HEK293 (cell line): ENCODE data around the gene CASK.

Experiments used
- BCL11A ChIP-seq: fragments of 450-650 bp; formaldehyde crosslinking; IDR thresholded peaks from 2 replicates; pipeline ENCODE4 v1.5.1; 2016; ENCODE audit warnings: low read depth, missing biosample characterization, missing genetic modification characterization
- HOXA7 ChIP-seq: sonication (generic); formaldehyde crosslinking; IDR thresholded peaks from 2 replicates; pipeline ENCODE4 v1.8.1; 2022; ENCODE audit warnings: missing genetic modification reagents, borderline replicate concordance
- KLF1 ChIP-seq: fragments of 450-650 bp; formaldehyde crosslinking; IDR thresholded peaks from 2 replicates; pipeline ENCODE4 v1.5.1; 2016; ENCODE audit warnings: missing biosample characterization, missing genetic modification characterization
- ZFHX2 ChIP-seq: fragments of 450-650 bp; formaldehyde crosslinking; conservative IDR thresholded peaks from 2 replicates; pipeline ENCODE4 v1.5.1; 2016; ENCODE audit warnings: missing biosample characterization, missing genetic modification characterization
- ZNF221 ChIP-seq: fragments of 450-650 bp; formaldehyde crosslinking; IDR thresholded peaks from 2 replicates; pipeline ENCODE4 v1.5.1; 2017; ENCODE audit warnings: missing biosample characterization, missing genetic modification characterization, borderline replicate concordance
- ZNF239 ChIP-seq: fragments of 450-650 bp; formaldehyde crosslinking; IDR thresholded peaks from 2 replicates; pipeline ENCODE4 v1.5.1; 2016; ENCODE audit warnings: missing biosample characterization, missing genetic modification characterization
- ZNF24 ChIP-seq: fragments of 450-650 bp; formaldehyde crosslinking; IDR thresholded peaks from 2 replicates; pipeline ENCODE4 v1.5.1; 2016; ENCODE audit warnings: missing biosample characterization, missing genetic modification characterization
- ZNF776 ChIP-seq: fragments of 450-650 bp; formaldehyde crosslinking; IDR thresholded peaks from 2 replicates; pipeline ENCODE4 v1.5.0; 2017; ENCODE audit warnings: missing biosample characterization, missing genetic modification characterization, borderline replicate concordance
- TF ChIP-seq, protein P1 (sequence below): fragments of 450-650 bp; formaldehyde crosslinking; IDR thresholded peaks from 2 replicates; pipeline ENCODE4 v1.5.1; 2016; ENCODE audit warnings: missing biosample characterization, missing genetic modification characterization
- TF ChIP-seq, protein P2 (sequence below): fragments of 450-650 bp; formaldehyde crosslinking; IDR thresholded peaks from 2 replicates; pipeline ENCODE4 v1.5.1; 2016; ENCODE audit warnings: missing biosample characterization, missing genetic modification characterization
- TF ChIP-seq, protein P3 (sequence below): fragments of 450-650 bp; formaldehyde crosslinking; IDR thresholded peaks from 2 replicates; pipeline ENCODE4 v1.5.1; 2016; ENCODE audit warnings: missing biosample characterization, missing genetic modification characterization
- TF ChIP-seq, protein P4 (sequence below): fragments of 450-650 bp; formaldehyde crosslinking; IDR thresholded peaks from 2 replicates; pipeline ENCODE4 v1.5.1; 2016; ENCODE audit warnings: missing biosample characterization, missing genetic modification characterization
- TF ChIP-seq, protein P5 (sequence below): fragments of 450-650 bp; formaldehyde crosslinking; IDR thresholded peaks from 2 replicates; pipeline ENCODE4 v1.5.1; 2016; ENCODE audit warnings: missing biosample characterization, missing genetic modification characterization

DNA sequence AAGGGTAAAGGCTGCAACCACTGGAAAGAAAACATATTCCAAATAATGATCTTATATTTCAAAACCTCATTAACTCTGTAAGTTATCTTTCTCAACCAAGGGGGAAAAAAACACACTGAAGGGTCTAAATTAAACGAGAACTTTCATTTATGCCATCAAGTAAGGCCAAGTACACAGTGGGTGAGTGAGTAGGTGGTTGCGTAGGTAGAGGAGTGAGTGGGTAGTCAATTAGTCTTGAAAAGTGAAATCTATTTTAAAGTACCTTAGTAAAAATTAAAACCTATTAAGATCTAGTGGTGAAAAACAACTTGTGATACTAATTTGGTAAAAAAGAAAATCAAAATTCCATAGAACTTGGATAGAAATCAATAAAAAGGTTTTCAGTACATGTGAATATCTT, 3.5 kb downstream of the CASK start:
- TF ChIP-seq ZNF239 (tag by site-specific recombination), result no peak
- TF ChIP-seq, protein P1, sequence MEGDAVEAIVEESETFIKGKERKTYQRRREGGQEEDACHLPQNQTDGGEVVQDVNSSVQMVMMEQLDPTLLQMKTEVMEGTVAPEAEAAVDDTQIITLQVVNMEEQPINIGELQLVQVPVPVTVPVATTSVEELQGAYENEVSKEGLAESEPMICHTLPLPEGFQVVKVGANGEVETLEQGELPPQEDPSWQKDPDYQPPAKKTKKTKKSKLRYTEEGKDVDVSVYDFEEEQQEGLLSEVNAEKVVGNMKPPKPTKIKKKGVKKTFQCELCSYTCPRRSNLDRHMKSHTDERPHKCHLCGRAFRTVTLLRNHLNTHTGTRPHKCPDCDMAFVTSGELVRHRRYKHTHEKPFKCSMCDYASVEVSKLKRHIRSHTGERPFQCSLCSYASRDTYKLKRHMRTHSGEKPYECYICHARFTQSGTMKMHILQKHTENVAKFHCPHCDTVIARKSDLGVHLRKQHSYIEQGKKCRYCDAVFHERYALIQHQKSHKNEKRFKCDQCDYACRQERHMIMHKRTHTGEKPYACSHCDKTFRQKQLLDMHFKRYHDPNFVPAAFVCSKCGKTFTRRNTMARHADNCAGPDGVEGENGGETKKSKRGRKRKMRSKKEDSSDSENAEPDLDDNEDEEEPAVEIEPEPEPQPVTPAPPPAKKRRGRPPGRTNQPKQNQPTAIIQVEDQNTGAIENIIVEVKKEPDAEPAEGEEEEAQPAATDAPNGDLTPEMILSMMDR (tag by site-specific recombination), result no peak
- no peak for TF ChIP-seq ZNF221 (tag by site-specific recombination)
- TF ChIP-seq, protein P2, sequence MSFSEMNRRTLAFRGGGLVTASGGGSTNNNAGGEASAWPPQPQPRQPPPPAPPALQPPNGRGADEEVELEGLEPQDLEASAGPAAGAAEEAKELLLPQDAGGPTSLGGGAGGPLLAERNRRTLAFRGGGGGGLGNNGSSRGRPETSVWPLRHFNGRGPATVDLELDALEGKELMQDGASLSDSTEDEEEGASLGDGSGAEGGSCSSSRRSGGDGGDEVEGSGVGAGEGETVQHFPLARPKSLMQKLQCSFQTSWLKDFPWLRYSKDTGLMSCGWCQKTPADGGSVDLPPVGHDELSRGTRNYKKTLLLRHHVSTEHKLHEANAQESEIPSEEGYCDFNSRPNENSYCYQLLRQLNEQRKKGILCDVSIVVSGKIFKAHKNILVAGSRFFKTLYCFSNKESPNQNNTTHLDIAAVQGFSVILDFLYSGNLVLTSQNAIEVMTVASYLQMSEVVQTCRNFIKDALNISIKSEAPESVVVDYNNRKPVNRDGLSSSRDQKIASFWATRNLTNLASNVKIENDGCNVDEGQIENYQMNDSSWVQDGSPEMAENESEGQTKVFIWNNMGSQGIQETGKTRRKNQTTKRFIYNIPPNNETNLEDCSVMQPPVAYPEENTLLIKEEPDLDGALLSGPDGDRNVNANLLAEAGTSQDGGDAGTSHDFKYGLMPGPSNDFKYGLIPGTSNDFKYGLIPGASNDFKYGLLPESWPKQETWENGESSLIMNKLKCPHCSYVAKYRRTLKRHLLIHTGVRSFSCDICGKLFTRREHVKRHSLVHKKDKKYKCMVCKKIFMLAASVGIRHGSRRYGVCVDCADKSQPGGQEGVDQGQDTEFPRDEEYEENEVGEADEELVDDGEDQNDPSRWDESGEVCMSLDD (tag by site-specific recombination), result no peak
- no peak for TF ChIP-seq ZNF24 (tag by site-specific recombination)
- TF ChIP-seq, protein P3, sequence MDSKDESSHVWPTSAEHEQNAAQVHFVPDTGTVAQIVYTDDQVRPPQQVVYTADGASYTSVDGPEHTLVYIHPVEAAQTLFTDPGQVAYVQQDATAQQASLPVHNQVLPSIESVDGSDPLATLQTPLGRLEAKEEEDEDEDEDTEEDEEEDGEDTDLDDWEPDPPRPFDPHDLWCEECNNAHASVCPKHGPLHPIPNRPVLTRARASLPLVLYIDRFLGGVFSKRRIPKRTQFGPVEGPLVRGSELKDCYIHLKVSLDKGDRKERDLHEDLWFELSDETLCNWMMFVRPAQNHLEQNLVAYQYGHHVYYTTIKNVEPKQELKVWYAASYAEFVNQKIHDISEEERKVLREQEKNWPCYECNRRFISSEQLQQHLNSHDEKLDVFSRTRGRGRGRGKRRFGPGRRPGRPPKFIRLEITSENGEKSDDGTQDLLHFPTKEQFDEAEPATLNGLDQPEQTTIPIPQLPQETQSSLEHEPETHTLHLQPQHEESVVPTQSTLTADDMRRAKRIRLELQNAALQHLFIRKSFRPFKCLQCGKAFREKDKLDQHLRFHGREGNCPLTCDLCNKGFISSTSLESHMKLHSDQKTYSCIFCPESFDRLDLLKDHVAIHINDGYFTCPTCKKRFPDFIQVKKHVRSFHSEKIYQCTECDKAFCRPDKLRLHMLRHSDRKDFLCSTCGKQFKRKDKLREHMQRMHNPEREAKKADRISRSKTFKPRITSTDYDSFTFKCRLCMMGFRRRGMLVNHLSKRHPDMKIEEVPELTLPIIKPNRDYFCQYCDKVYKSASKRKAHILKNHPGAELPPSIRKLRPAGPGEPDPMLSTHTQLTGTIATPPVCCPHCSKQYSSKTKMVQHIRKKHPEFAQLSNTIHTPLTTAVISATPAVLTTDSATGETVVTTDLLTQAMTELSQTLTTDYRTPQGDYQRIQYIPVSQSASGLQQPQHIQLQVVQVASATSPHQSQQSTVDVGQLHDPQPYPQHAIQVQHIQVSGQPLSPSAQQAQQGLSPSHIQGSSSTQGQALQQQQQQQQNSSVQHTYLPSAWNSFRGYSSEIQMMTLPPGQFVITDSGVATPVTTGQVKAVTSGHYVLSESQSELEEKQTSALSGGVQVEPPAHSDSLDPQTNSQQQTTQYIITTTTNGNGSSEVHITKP, result no peak
- TF ChIP-seq ZNF776 (tag by site-specific recombination), result no peak
- peak; percentile 93 for TF ChIP-seq ZFHX2
- TF ChIP-seq BCL11A (tag by site-specific recombination), result no peak
- TF ChIP-seq, protein P4, sequence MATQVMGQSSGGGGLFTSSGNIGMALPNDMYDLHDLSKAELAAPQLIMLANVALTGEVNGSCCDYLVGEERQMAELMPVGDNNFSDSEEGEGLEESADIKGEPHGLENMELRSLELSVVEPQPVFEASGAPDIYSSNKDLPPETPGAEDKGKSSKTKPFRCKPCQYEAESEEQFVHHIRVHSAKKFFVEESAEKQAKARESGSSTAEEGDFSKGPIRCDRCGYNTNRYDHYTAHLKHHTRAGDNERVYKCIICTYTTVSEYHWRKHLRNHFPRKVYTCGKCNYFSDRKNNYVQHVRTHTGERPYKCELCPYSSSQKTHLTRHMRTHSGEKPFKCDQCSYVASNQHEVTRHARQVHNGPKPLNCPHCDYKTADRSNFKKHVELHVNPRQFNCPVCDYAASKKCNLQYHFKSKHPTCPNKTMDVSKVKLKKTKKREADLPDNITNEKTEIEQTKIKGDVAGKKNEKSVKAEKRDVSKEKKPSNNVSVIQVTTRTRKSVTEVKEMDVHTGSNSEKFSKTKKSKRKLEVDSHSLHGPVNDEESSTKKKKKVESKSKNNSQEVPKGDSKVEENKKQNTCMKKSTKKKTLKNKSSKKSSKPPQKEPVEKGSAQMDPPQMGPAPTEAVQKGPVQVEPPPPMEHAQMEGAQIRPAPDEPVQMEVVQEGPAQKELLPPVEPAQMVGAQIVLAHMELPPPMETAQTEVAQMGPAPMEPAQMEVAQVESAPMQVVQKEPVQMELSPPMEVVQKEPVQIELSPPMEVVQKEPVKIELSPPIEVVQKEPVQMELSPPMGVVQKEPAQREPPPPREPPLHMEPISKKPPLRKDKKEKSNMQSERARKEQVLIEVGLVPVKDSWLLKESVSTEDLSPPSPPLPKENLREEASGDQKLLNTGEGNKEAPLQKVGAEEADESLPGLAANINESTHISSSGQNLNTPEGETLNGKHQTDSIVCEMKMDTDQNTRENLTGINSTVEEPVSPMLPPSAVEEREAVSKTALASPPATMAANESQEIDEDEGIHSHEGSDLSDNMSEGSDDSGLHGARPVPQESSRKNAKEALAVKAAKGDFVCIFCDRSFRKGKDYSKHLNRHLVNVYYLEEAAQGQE (tag by site-specific recombination), result no peak
- TF ChIP-seq HOXA7 (CRISPR knock-in tag), result no peak
- TF ChIP-seq, protein P5, sequence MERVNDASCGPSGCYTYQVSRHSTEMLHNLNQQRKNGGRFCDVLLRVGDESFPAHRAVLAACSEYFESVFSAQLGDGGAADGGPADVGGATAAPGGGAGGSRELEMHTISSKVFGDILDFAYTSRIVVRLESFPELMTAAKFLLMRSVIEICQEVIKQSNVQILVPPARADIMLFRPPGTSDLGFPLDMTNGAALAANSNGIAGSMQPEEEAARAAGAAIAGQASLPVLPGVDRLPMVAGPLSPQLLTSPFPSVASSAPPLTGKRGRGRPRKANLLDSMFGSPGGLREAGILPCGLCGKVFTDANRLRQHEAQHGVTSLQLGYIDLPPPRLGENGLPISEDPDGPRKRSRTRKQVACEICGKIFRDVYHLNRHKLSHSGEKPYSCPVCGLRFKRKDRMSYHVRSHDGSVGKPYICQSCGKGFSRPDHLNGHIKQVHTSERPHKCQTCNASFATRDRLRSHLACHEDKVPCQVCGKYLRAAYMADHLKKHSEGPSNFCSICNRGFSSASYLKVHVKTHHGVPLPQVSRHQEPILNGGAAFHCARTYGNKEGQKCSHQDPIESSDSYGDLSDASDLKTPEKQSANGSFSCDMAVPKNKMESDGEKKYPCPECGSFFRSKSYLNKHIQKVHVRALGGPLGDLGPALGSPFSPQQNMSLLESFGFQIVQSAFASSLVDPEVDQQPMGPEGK (tag by site-specific recombination), result no peak
- TF ChIP-seq KLF1 (tag by site-specific recombination), result no peak
